Kidney (tissue), 14 donors: ENCODE data around the gene ADARB2. TPM values are rescaled to one million over a fixed set of nuclear protein-coding genes. Genes with fewer than 3 reads are reported as not detected.

ENCODE experiments used
- DNase-seq, 5 donors: peaks; one replicate each; pipeline ENCODE4 v3.0.0-alpha.2; 2013 to 2020
- FAIRE-seq: peaks from 2 replicates; lab custom pipeline; 2012; peaks lifted over from hg19 to GRCh38; lab: Jason Lieb, UNC
- H3K27ac ChIP-seq, 2 donors: one replicate each; pipeline ENCODE4 v1.7.0; 2013; ENCODE audit warnings: low read depth in 2 of 2, low read length in 2 of 2, inconsistent platforms in 1 of 2
- H3K27me3 ChIP-seq: one replicate; pipeline ENCODE4 v1.7.1; 2013; ENCODE audit warnings: low read length, inconsistent platforms; ENCODE audit not compliant: control insufficient read depth, insufficient read depth
- H3K36me3 ChIP-seq, 3 donors: one replicate each; pipeline versions ENCODE4 v1.7.0 to v1.7.1; 2013; ENCODE audit warnings: low read length in 3 of 3, control low read depth in 1 of 3, inconsistent platforms in 1 of 3; ENCODE audit not compliant: insufficient read depth in 3 of 3, control insufficient read depth in 2 of 3
- H3K4me1 ChIP-seq, 3 donors: one replicate each; pipeline versions ENCODE4 v1.7.0 to v1.7.1; 2013; ENCODE audit warnings: low read length in 3 of 3, inconsistent platforms in 1 of 3, low read depth in 1 of 3; ENCODE audit not compliant: control insufficient read depth in 2 of 3, insufficient read depth in 2 of 3
- H3K4me3 ChIP-seq, 3 donors: one replicate each; pipeline versions ENCODE4 v1.7.0 to v1.8.1; 2013; ENCODE audit warnings: low read length in 3 of 3, control low read depth in 1 of 3, inconsistent platforms in 1 of 3
- H3K9ac ChIP-seq, 3 donors: one replicate each; pipeline versions ENCODE4 v1.7.0 to v1.7.1; 2013; ENCODE audit warnings: low read length in 3 of 3, control low read depth in 1 of 3, inconsistent platforms in 1 of 3
- H3K9me3 ChIP-seq, 3 donors: one replicate each; pipeline versions ENCODE4 v1.7.0 to v1.7.1; 2013; ENCODE audit warnings: low read length in 3 of 3, control low read depth in 1 of 3, inconsistent platforms in 1 of 3; ENCODE audit not compliant: control insufficient read depth in 2 of 3, insufficient read depth in 1 of 3
- CTCF ChIP-seq: IDR thresholded peaks from 3 replicates; pipeline ENCODE4 v1.5.1; 2012; ENCODE audit warnings: mild to moderate bottlenecking, moderate library complexity, borderline replicate concordance; ENCODE audit not compliant: insufficient read depth; ENCODE audit errors: extremely low read depth
- intact Hi-C: fragments of 100-400 bp; cut with DNase I; formaldehyde crosslinking; loops from one replicate; pipeline ENCODE4 v1.11.1; 2022
- polyA plus RNA-seq: library from polyadenylated mRNA; stranded (reverse); fragments of 350-450 nt; fragmentation: Illumina TruSeq; extraction: RNeasy Lipid Tissue Mini Kit (QIAGEN cat#74804); gene quantifications from one replicate; pipeline ENCODE4 v1.2.3, GENCODE V29; 2014; ENCODE audit warnings: low read depth, low replicate concordance; ENCODE audit not compliant: insufficient read depth
- total RNA-seq: library from RNA; stranded (reverse); fragmentation: NEBNext Ultra II Directional; extraction: Animal tissue kit (Norgen Biotek cat#: 25700); gene quantifications from one replicate; pipeline ENCODE4 v1.2.1, GENCODE V29; 2021
- donor health status: control.
- donor health status: control.
- donor health status: control.
- donor health status: control.
- donor health status: control.
- donor health status: DM: yes; HTN: yes; CAD: no.
- donor health status: Normal renal cell carcinoma (clear cell type).

ADARB2 gene
- total and polyA plus RNA-seq, 2 donors from 2014 or later, result 1.0 to 1.3 TPM

GRCh38 chr10:1608851-1609647 is 128.3 kb downstream of the ADARB2 start:
- DNase-seq (peak in 1 of 5 donors; percentile 12), FAIRE-seq (no peak)
- intact Hi-C loops, result no loop called here
- no peak overlapping the region for H3K27ac ChIP-seq
- H3K9me3 ChIP-seq, result no peaks in the 10 kb centered on the region
- no peak overlapping the region for H3K9ac ChIP-seq
- H3K4me3 ChIP-seq, result no peak overlapping the region
- H3K4me1 ChIP-seq, result no peaks in the 10 kb centered on the region
- H3K27me3 ChIP-seq, result peaks cover 15% of the 10 kb centered on the region
- no peaks in the 10 kb centered on the region for H3K36me3 ChIP-seq
- TF ChIP-seq CTCF, result no peak

DNA sequence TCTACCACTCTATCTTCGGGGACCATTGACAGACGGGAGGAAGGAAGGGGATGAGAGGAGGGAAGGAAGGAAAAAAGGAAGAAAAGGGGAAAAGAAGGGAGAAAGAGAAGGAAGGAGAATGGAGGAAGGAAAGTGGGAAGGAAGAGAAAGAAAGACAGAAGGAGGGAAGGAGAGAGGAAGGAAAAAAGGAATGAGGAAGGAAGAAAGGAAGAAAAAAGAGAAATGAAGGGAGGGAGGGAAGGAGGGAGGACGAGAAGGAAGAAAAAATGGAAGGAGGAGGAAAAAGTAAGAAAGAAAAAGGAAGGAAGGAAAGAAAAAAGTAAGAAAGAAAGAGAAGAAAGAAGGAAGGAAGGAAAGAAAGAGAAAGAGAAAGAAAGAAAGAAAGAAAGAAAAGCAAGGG is 128.9 kb downstream of the ADARB2 start:
- peaks cover 15% of the 10 kb centered on the region for H3K27me3 ChIP-seq

DNA sequence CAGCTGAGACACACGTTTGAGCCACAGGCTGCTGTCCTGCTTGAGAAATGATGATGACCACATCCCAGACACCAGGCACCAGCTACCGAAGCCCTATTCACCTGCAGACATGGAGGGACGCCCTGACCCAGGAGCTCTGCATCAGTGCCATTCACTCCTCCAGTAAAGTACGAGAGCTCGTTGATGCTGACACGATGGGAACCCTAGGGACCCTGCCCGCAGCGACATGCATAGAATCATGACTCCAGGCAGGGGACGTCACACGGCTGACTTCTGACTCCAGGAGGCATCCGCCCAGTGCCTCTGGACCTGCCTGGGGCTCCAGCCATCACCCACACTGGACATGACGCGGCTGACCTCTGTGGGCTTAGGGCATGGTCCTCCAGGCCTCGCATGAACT is 129.9 kb downstream of the ADARB2 start:
- FAIRE-seq, result no peak
- no peak overlapping the region for H3K27ac ChIP-seq
- H3K27me3 ChIP-seq, result peaks cover 13% of the 10 kb centered on the region
- no peaks in the 10 kb centered on the region for H3K4me1 ChIP-seq
- no peak for TF ChIP-seq CTCF
- H3K4me3 ChIP-seq, result no peak overlapping the region
- DNase-seq, result peak in 1 of 5 donors; percentile 45
- intact Hi-C loops, result no loop called here
- no peak overlapping the region for H3K9ac ChIP-seq
- H3K36me3 ChIP-seq, result no peaks in the 10 kb centered on the region
- no peaks in the 10 kb centered on the region for H3K9me3 ChIP-seq

More for the DNA sequence above, 128.9 kb downstream of the ADARB2 start:
- Histone ChIP-seq H3K9me3 (no peaks in the 10 kb centered on the region), H3K4me3 (no peak overlapping the region), H3K9ac (no peak overlapping the region), H3K27ac (no peak overlapping the region), H3K4me1 (no peaks in the 10 kb centered on the region), H3K36me3 (no peaks in the 10 kb centered on the region)
- intact Hi-C loops, result no loop called here
- TF ChIP-seq CTCF, result no peak
- no peak for FAIRE-seq
- DNase-seq, result no peak
